Epithelial cell of esophagus (primary cell): Measurements from ENCODE around the gene PPP1R12B.

Experiments
- DNase-seq: peaks from one replicate; pipeline ENCODE4 v3.0.0; 2010; ENCODE audit warnings: low read depth
- H3K4me3 ChIP-seq: 2 replicates; pipeline ENCODE4 v1.5.1; 2011; ENCODE audit warnings: mild to moderate bottlenecking, low read length, control low read depth
- CTCF ChIP-seq: IDR thresholded peaks from 2 replicates; pipeline ENCODE4 v1.5.1; 2011; ENCODE audit warnings: low read depth, mild to moderate bottlenecking, low read length, control low read depth, inconsistent platforms; ENCODE audit not compliant: insufficient read depth; ENCODE audit errors: missing control alignments

PPP1R12B gene

GRCh38 chr1:202586018-202586821, 237.7 kb downstream of the PPP1R12B start:
- DNase-seq, result peak; percentile 49

GRCh38 chr1:202586871-202587270, 238.4 kb downstream of the PPP1R12B start:
- H3K4me3 ChIP-seq, result no peak overlapping the region
- no peak for DNase-seq
- TF ChIP-seq CTCF, result no peak

More at GRCh38 chr1:202586018-202586821, 237.7 kb downstream of the PPP1R12B start:
- H3K4me3 ChIP-seq, result no peak overlapping the region
- no peak for TF ChIP-seq CTCF

GRCh38 chr1:202587859-202588485, 239.5 kb downstream of the PPP1R12B start:
- H3K4me3 ChIP-seq, result no peak overlapping the region
- peak; percentile 35 for DNase-seq
- TF ChIP-seq CTCF, result no peak

DNA sequence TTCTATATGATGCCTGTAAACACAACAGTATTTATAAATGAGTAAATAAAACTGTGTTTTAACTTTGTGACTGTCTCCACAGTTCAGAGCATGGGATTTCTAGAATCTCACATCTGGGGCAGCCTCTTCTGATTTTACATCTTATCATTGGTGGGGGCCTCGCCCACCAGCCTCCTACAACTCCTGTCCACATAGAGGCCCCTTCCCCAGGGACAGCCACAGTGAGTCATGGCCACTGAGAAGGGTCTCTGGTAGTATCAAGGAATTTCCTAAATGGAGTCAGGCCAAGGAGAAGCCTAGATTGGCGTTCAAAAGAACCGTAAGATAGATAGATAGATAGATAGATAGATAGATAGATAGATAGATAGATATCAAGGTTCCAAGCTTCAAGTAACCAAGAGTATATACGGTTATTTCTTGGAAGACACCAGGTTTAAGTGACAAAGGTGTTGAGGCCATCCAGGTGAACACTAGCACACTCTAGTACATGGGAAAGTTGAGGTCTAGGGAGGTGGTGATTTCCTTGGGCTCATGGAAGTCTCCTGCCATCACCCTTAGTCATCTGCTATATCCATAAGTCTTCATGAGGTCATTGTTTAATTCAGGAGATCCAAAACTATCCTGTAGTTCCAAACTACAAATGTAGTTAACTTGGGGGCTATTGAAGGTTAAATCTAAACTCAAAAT, 240.1 kb downstream of the PPP1R12B start:
- peak; percentile 81 for DNase-seq
- no peak overlapping the region for H3K4me3 ChIP-seq
- TF ChIP-seq CTCF, result no peak

GRCh38 chr1:202589190-202589930, 240.9 kb downstream of the PPP1R12B start:
- DNase-seq, result peak; percentile 99

More at GRCh38 chr1:202589190-202589930, 240.9 kb downstream of the PPP1R12B start:
- H3K4me3 ChIP-seq, result no peak overlapping the region
- TF ChIP-seq CTCF, result no peak
